Measurements from ENCODE around the gene RHBDF2. TPM values are rescaled to one million over a fixed set of nuclear protein-coding genes. Genes with fewer than 3 reads are reported as not detected.

Gene RHBDF2
- total RNA-seq, 2 experiments from 2014 or later = 144 to 173 TPM

DNA sequence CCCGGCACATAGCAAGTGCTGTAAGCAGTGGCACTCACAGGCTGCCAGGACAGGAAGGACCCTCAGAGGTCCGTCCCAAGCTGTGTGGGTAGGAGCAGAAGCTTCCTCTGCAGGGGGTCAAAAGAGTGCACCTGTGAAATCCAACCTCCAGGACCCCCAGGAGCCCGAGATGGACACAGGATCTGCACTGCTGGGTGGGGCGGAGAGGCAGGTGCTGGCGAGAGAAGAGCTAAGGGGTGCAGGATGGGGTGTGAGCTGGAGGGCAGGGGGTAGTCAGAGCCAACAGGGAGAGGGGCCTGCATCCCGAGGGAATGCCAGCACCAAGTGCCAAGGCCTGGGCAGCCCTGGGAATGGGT lies 34.5 kb downstream of the RHBDF2 start:
- BruUV-seq (replicated peaks) = no TSS peak
- peak overlapping the region; percentile 38 for H3K27ac ChIP-seq (ENCODE audit: low read depth, low read length, poor library complexity, severe bottlenecking)
- peak overlapping the region; percentile 28 for H3K4me2 ChIP-seq (ENCODE audit: low read length)
- TF ChIP-seq, protein P1, sequence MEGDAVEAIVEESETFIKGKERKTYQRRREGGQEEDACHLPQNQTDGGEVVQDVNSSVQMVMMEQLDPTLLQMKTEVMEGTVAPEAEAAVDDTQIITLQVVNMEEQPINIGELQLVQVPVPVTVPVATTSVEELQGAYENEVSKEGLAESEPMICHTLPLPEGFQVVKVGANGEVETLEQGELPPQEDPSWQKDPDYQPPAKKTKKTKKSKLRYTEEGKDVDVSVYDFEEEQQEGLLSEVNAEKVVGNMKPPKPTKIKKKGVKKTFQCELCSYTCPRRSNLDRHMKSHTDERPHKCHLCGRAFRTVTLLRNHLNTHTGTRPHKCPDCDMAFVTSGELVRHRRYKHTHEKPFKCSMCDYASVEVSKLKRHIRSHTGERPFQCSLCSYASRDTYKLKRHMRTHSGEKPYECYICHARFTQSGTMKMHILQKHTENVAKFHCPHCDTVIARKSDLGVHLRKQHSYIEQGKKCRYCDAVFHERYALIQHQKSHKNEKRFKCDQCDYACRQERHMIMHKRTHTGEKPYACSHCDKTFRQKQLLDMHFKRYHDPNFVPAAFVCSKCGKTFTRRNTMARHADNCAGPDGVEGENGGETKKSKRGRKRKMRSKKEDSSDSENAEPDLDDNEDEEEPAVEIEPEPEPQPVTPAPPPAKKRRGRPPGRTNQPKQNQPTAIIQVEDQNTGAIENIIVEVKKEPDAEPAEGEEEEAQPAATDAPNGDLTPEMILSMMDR (conservative IDR thresholded peaks at IDR 0.05; ENCODE audit: low read length) = no peak
- no peak for TF ChIP-seq EZH2phosphoT487 (IDR thresholded peaks at IDR 0.05; ENCODE audit: borderline replicate concordance, low read depth, low read length)
- no peak overlapping the region for H2AFZ ChIP-seq (ENCODE audit: low read length)
- intact Hi-C loops (cut with micrococcal nuclease; ENCODE audit: unreplicated experiment) = loop anchor here (1.0 to 2.0 kb wide), 4 partner anchors 15 to 80 kb away; partner anchors contain the start of gene RHBDF2
- CTCF ChIA-PET (ENCODE audit: unreplicated experiment) = interaction anchor here (0.6 to 2.3 kb wide), 11 partner anchors 8 to 206 kb away, joined by 3 to 12 read pairs (median 4); partner anchors contain the start of gene RHBDF2
- H3K79me2 ChIP-seq (ENCODE audit: insufficient read depth, low read depth, low read length) = no peaks in the 10 kb centered on the region
- H4K20me1 ChIP-seq (ENCODE audit: insufficient read depth, low read length) = no peaks in the 10 kb centered on the region
- H3K9me3 ChIP-seq (ENCODE audit: low read length) = no peaks in the 10 kb centered on the region
- DNase-seq (ENCODE audit: low spot score) = no peak
- peaks cover 28% of the 10 kb centered on the region for H3K36me3 ChIP-seq (ENCODE audit: insufficient read depth, low read length)
- H3K4me1 ChIP-seq (ENCODE audit: insufficient read depth, low read length, poor library complexity, severe bottlenecking) = peaks cover 35% of the 10 kb centered on the region
- POLR2A ChIA-PET = interaction anchor here (0.5 to 2.1 kb wide), 8 partner anchors 8 to 39 kb away, joined by 3 to 7 read pairs (median 4); no protein-coding TSS in a partner anchor
- H3K4me3 ChIP-seq (ENCODE audit: low read depth, low read length, poor library complexity, severe bottlenecking) = no peak overlapping the region
- no peaks in the 10 kb centered on the region for H3K9me2 ChIP-seq (ENCODE audit: insufficient read depth, low read length)

DNA sequence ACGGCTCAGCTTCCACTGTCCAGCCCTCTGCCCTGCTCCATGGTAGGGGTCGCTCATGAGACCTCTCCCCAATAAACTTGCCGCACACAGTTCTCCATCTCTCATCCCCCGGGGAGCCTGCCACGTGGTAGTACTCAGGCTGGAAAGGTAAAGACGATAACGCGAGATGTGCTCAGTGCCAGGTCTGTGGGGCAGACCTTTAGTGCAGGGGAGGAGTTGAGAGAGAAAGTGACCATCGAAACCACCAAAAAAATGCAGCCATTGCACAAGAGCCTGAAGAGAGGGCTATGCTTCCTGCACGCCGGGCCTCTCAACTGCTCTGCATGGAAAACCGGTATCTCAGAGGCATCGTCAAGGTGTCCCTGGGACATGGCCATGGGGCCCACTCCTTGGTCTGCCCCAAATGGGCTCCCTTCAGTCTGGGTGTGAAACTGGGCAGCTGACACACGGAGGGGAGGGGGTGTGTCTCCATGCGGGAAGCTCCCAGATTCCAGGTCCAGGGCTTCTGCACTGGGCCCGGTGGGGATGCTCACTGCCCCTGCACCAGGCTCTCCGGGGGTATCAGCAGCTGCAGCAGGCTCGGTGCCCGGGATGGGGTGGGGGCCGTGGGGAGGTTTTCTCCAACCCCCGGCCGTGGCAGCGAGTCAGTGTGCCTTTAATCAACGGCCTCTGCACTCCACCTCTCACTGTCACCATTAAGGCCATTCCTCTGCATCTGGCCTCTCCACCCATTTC lies 38.5 kb downstream of the RHBDF2 start:
- Histone ChIP-seq H3K9me3 (ENCODE audit: low read length) (no peaks in the 10 kb centered on the region), H4K20me1 (ENCODE audit: insufficient read depth, low read length) (no peaks in the 10 kb centered on the region), H3K4me2 (ENCODE audit: low read length) (no peak overlapping the region), H2AFZ (ENCODE audit: low read length) (no peak overlapping the region), H3K9me2 (ENCODE audit: insufficient read depth, low read length) (no peaks in the 10 kb centered on the region), H3K4me1 (ENCODE audit: insufficient read depth, low read length, poor library complexity, severe bottlenecking) (peaks cover 40% of the 10 kb centered on the region), H3K27ac (ENCODE audit: low read depth, low read length, poor library complexity, severe bottlenecking) (no peak overlapping the region), H3K36me3 (ENCODE audit: insufficient read depth, low read length) (no peaks in the 10 kb centered on the region), H3K4me3 (ENCODE audit: low read depth, low read length, poor library complexity, severe bottlenecking) (no peak overlapping the region), H3K79me2 (ENCODE audit: insufficient read depth, low read depth, low read length) (no peaks in the 10 kb centered on the region)
- ChIA-PET POLR2A (interaction anchor here (0.9 to 1.4 kb wide), 4 partner anchors 18 to 46 kb away, joined by 3 to 9 read pairs (median 6); no protein-coding TSS in a partner anchor), CTCF (ENCODE audit: unreplicated experiment) (interaction anchor here (0.7 to 1.0 kb wide), 2 partner anchors 9 to 44 kb away, joined by 3 read pairs; no protein-coding TSS in a partner anchor)
- no peak for TF ChIP-seq EZH2phosphoT487 (IDR thresholded peaks at IDR 0.05; ENCODE audit: borderline replicate concordance, low read depth, low read length)
- TF ChIP-seq, protein P1 (conservative IDR thresholded peaks at IDR 0.05; ENCODE audit: low read length) = no peak
- BruUV-seq (replicated peaks) = no TSS peak
- intact Hi-C loops (cut with micrococcal nuclease; ENCODE audit: unreplicated experiment) = no loop called here
- DNase-seq (ENCODE audit: low spot score) = no peak
